Testis (tissue), 2 donors: ENCODE measurements around the gene PRDM2.

Source experiments
- CTCF ChIP-seq, 3 experiments: fragments of 450-650 bp in 2 of 3; fragments of 200-600 bp in 1 of 3; sonication (generic) in 1 of 3; IDR thresholded peaks; one replicate each; pipeline ENCODE4 v1.5.1; 2016 to 2019; ENCODE audit warnings: antibody characterized with exemption in 3 of 3, mild to moderate bottlenecking in 2 of 3, moderate library complexity in 1 of 3
- POLR2A ChIP-seq: fragments of 450-650 bp; IDR thresholded peaks from one replicate; pipeline ENCODE4 v1.6.1; 2017; ENCODE audit warnings: antibody characterized with exemption, mild to moderate bottlenecking, moderate library complexity

- TF ChIP-seq CTCF (IDR thresholded peaks at IDR 0.05) (no peak), POLR2A (no peak)
These were observed 37.4 kb downstream of the PRDM2 start for GRCh38 chr1:13737398-13737797.
